ENCODE measurements around the gene PRXL2C.

GRCh38 chr9:96612966-96613589, 42.0 kb downstream of the PRXL2C start:
- TF ChIP-seq EZH2 (IDR thresholded peaks at IDR 0.05; ENCODE audit: insufficient read depth, poor library complexity, severe bottlenecking) (no peak), EZH2phosphoT487 (IDR thresholded peaks at IDR 0.05; ENCODE audit: insufficient read depth, low read depth) (no peak)

Measured in GM23248 (cell line).